ENCODE data around the gene RHOT2.
A peak's percentile ranks its signal among the peaks of the same experiment; 100 is the strongest.

Gene RHOT2

GRCh38 chr16:718922-719321 is 51.0 kb downstream of the RHOT2 start:
- H3K4me1 Mint-ChIP-seq: peaks cover 32% of the 10 kb centered on the region
- ATAC-seq (replicated peaks; ENCODE audit: extremely low read depth, poor library complexity, severe bottlenecking) (no peak), DNase-seq (ENCODE audit: low spot score in 2 of 2) (no peak)
- H3K36me3 Mint-ChIP-seq (ENCODE audit: insufficient read depth): peaks cover 12% of the 10 kb centered on the region
- peak overlapping the region; percentile 82 for H3K4me3 Mint-ChIP-seq
- H3K27me3 Mint-ChIP-seq: no peaks in the 10 kb centered on the region
- peak overlapping the region; percentile 52 for H3K27ac Mint-ChIP-seq (ENCODE audit: low read depth)
- no peaks in the 10 kb centered on the region for H3K9me3 Mint-ChIP-seq

- peak overlapping the region; percentile 79 for H3K27ac Mint-ChIP-seq (ENCODE audit: low read depth)
- H3K36me3 Mint-ChIP-seq (ENCODE audit: insufficient read depth): peaks cover 12% of the 10 kb centered on the region
- DNase-seq (ENCODE audit: low spot score in 2 of 2) (no peak), ATAC-seq (replicated peaks; ENCODE audit: extremely low read depth, poor library complexity, severe bottlenecking) (peak; percentile 1)
- no peaks in the 10 kb centered on the region for H3K9me3 Mint-ChIP-seq
- no peaks in the 10 kb centered on the region for H3K27me3 Mint-ChIP-seq
- H3K4me3 Mint-ChIP-seq: peak overlapping the region; percentile 82
- peaks cover 32% of the 10 kb centered on the region for H3K4me1 Mint-ChIP-seq
Measured at GRCh38 chr16:719815-720446, 52.0 kb downstream of the RHOT2 start.

- Mint-ChIP-seq H3K36me3 (ENCODE audit: insufficient read depth) (peaks cover 12% of the 10 kb centered on the region), H3K27ac (ENCODE audit: low read depth) (peak overlapping the region; percentile 79), H3K4me1 (peaks cover 32% of the 10 kb centered on the region), H3K27me3 (no peaks in the 10 kb centered on the region), H3K4me3 (peak overlapping the region; percentile 82), H3K9me3 (no peaks in the 10 kb centered on the region)
- no peak for DNase-seq (ENCODE audit: low spot score in 2 of 2)
- peak; percentile 19 for ATAC-seq (replicated peaks; ENCODE audit: extremely low read depth, poor library complexity, severe bottlenecking)
Measured at GRCh38 chr16:720447-720989, 52.6 kb downstream of the RHOT2 start.

GRCh38 chr16:720990-721764 is 53.2 kb downstream of the RHOT2 start, which contains the start of gene ANTKMT:
TSS of gene ANTKMT (plus strand) at chr16:721146. CDS start at chr16:721275, 129 bp downstream.
- H3K27ac Mint-ChIP-seq (ENCODE audit: low read depth): peak within 1 kb of the TSS; percentile 92
- DNase-seq (ENCODE audit: low spot score in 2 of 2): peak; percentile 60 to 68
- peak within 1 kb of the TSS; percentile 82 for H3K4me3 Mint-ChIP-seq
- no peaks in the 10 kb centered on the region for H3K27me3 Mint-ChIP-seq
- H3K36me3 Mint-ChIP-seq (ENCODE audit: insufficient read depth): peaks cover 14% of the 10 kb centered on the region
- ATAC-seq (replicated peaks; ENCODE audit: extremely low read depth, poor library complexity, severe bottlenecking): peak; percentile 73
- H3K4me1 Mint-ChIP-seq: peaks cover 29% of the 10 kb centered on the region
- no peaks in the 10 kb centered on the region for H3K9me3 Mint-ChIP-seq

GRCh38 chr16:721765-722540 is 54.0 kb downstream of the RHOT2 start:
- peak overlapping the region; percentile 82 for H3K4me3 Mint-ChIP-seq
- H3K27me3 Mint-ChIP-seq: no peaks in the 10 kb centered on the region
- peaks cover 17% of the 10 kb centered on the region for H3K36me3 Mint-ChIP-seq (ENCODE audit: insufficient read depth)
- peaks cover 25% of the 10 kb centered on the region for H3K4me1 Mint-ChIP-seq
- peak overlapping the region; percentile 92 for H3K27ac Mint-ChIP-seq (ENCODE audit: low read depth)
- H3K9me3 Mint-ChIP-seq: no peaks in the 10 kb centered on the region
- ATAC-seq (replicated peaks; ENCODE audit: extremely low read depth, poor library complexity, severe bottlenecking) (peak; percentile 42), DNase-seq (ENCODE audit: low spot score in 2 of 2) (no peak)

GRCh38 chr16:722835-723633 is 55.1 kb downstream of the RHOT2 start:
- Mint-ChIP-seq H3K27me3 (no peaks in the 10 kb centered on the region), H3K4me1 (peaks cover 25% of the 10 kb centered on the region), H3K27ac (ENCODE audit: low read depth) (no peak overlapping the region), H3K4me3 (peak overlapping the region; percentile 82), H3K36me3 (ENCODE audit: insufficient read depth) (peaks cover 20% of the 10 kb centered on the region), H3K9me3 (no peaks in the 10 kb centered on the region)
- no peak for ATAC-seq (replicated peaks; ENCODE audit: extremely low read depth, poor library complexity, severe bottlenecking)
- no peak for DNase-seq (ENCODE audit: low spot score in 2 of 2)

- Mint-ChIP-seq H3K36me3 (ENCODE audit: insufficient read depth) (peaks cover 22% of the 10 kb centered on the region), H3K4me1 (peaks cover 25% of the 10 kb centered on the region), H3K27me3 (no peaks in the 10 kb centered on the region), H3K27ac (ENCODE audit: low read depth) (no peak overlapping the region), H3K9me3 (no peaks in the 10 kb centered on the region), H3K4me3 (peak overlapping the region; percentile 7)
- DNase-seq (ENCODE audit: low spot score in 2 of 2) (no peak), ATAC-seq (replicated peaks; ENCODE audit: extremely low read depth, poor library complexity, severe bottlenecking) (no peak)
Measured at GRCh38 chr16:723695-724094, 55.8 kb downstream of the RHOT2 start.
